A549 (cell line): ENCODE data around the gene GALNT4. TPM values are rescaled to one million over a fixed set of nuclear protein-coding genes. Genes with fewer than 3 reads are reported as not detected.

ENCODE experiments used
- ATAC-seq, 2 experiments: fragments of 200-7000 bp in 1 of 2; fragments of >200 bp in 1 of 2; cut with Nextera tagmentation in 1 of 2; cut with Tn5 transposase in 1 of 2; 3 replicates each; pipeline versions ENCODE4 v1.8.0 to v1.9.1; 2018 to 2020; ENCODE audit warnings: mild to moderate bottlenecking in 1 of 2, moderate library complexity in 1 of 2
- CTCF ChIA-PET: fragments of 300-600 bp; sonication (Branson Sonifier 250); formaldehyde crosslinking; extraction: SDS; loops from one replicate; lab custom pipeline; 2021; ENCODE audit warnings: antibody characterized with exemption, inconsistent platforms; lab: Yijun Ruan, JAX
- POLR2A ChIA-PET: fragments of 350-600 bp; formaldehyde crosslinking; extraction: SDS; loops from one replicate; lab custom pipeline; 2021; ENCODE audit warnings: antibody characterized with exemption, inconsistent platforms; lab: Yijun Ruan, JAX
- DNase-seq, 2 experiments: peaks; one replicate each; pipeline versions ENCODE4 v3.0.0 to v3.0.0-alpha.2; 2011 to 2016; ENCODE audit warnings: low read depth in 1 of 2, low spot score in 1 of 2
- FAIRE-seq: peaks from 2 replicates; lab custom pipeline; 2011; peaks lifted over from hg19 to GRCh38; lab: Jason Lieb, UNC
- H3K27ac ChIP-seq, 2 experiments: fragments of >200 bp; sonication (Bioruptor Twin); formaldehyde crosslinking; 3 replicates each; pipeline ENCODE4 v1.5.1; 2016 to 2017
- H3K4me1 ChIP-seq: fragments of >200 bp; sonication (Bioruptor Twin); formaldehyde crosslinking; 3 replicates; pipeline ENCODE4 v1.6.1; 2016
- H3K4me2 ChIP-seq: fragments of >200 bp; sonication (Bioruptor Twin); formaldehyde crosslinking; 3 replicates; pipeline ENCODE4 v1.6.1; 2016
- H3K4me3 ChIP-seq: fragments of >200 bp; sonication (Bioruptor Twin); formaldehyde crosslinking; 3 replicates; pipeline ENCODE4 v1.5.1; 2016
- H3K9me3 ChIP-seq: fragments of >200 bp; sonication (Bioruptor Twin); formaldehyde crosslinking; 3 replicates; pipeline ENCODE4 v1.6.1; 2016
- BHLHE40 ChIP-seq: IDR thresholded peaks from 2 replicates; pipeline ENCODE4 v1.6.1; 2012; ENCODE audit warnings: low read depth, low read length, inconsistent platforms
- CEBPB ChIP-seq, 2 experiments: fragments of >200 bp in 1 of 2; sonication (Bioruptor Twin) in 1 of 2; formaldehyde crosslinking in 1 of 2; IDR thresholded peaks; 2 replicates each; pipeline ENCODE4 v1.6.1; 2012 to 2016
- CHD2 ChIP-seq: fragments of 150-350 bp; IDR thresholded peaks from 2 replicates; pipeline ENCODE4 v1.6.1; 2014; ENCODE audit warnings: low read length; ENCODE audit not compliant: partially characterized antibody
- CHD4 ChIP-seq: fragments of 200-600 bp; sonication (generic); IDR thresholded peaks from 2 replicates; pipeline ENCODE4 v1.6.1; 2016; ENCODE audit warnings: antibody characterized with exemption, mild to moderate bottlenecking, borderline replicate concordance
- EHMT2 ChIP-seq: fragments of 200-600 bp; sonication (generic); IDR thresholded peaks from 2 replicates; pipeline ENCODE4 v1.6.1; 2016; ENCODE audit warnings: antibody characterized with exemption, low read depth, mild to moderate bottlenecking, moderate library complexity
- EP300 ChIP-seq, 2 experiments: fragments of >200 bp; sonication (Bioruptor Twin); formaldehyde crosslinking; IDR thresholded peaks; 2 replicates in 1 of 2; 3 replicates in 1 of 2; pipeline ENCODE4 v1.6.1; 2016 to 2017
- FOSB ChIP-seq: fragments of 250-450 bp; sonication (Bioruptor Pico); IDR thresholded peaks from 2 replicates; pipeline ENCODE4 v1.5.0; 2020; ENCODE audit warnings: mild to moderate bottlenecking, moderate library complexity
- FOXS1 ChIP-seq: fragments of 250-450 bp; sonication (Bioruptor Pico); IDR thresholded peaks from 2 replicates; pipeline ENCODE4 v1.5.0; 2020; ENCODE audit warnings: mild to moderate bottlenecking, moderate library complexity
- HDAC2 ChIP-seq: fragments of 200-600 bp; sonication (generic); IDR thresholded peaks from 2 replicates; pipeline ENCODE4 v1.6.1; 2016
- HOXB13 ChIP-seq: fragments of 250-450 bp; sonication (Bioruptor Pico); IDR thresholded peaks from 2 replicates; pipeline ENCODE4 v1.5.0; 2020; ENCODE audit warnings: low read depth, mild to moderate bottlenecking, moderate library complexity
- HOXB5 ChIP-seq: fragments of 250-450 bp; sonication (Bioruptor Pico); IDR thresholded peaks from 2 replicates; pipeline ENCODE4 v1.5.0; 2020; ENCODE audit warnings: mild to moderate bottlenecking, moderate library complexity
- JUNB ChIP-seq: fragments of >200 bp; sonication (Bioruptor Twin); formaldehyde crosslinking; IDR thresholded peaks from 2 replicates; pipeline ENCODE4 v1.6.1; 2016
- KDM1A ChIP-seq: fragments of 200-600 bp; sonication (generic); IDR thresholded peaks from 2 replicates; pipeline ENCODE4 v1.6.1; 2016; ENCODE audit warnings: low read depth, mild to moderate bottlenecking
- MAFK ChIP-seq: fragments of 450-650 bp; IDR thresholded peaks from 2 replicates; pipeline ENCODE4 v1.6.1; 2014; ENCODE audit not compliant: partially characterized antibody
- NFE2L2 ChIP-seq: fragments of 150-350 bp; conservative IDR thresholded peaks from 2 replicates; pipeline ENCODE4 v1.6.1; 2014; ENCODE audit warnings: low read length
- NR3C1 ChIP-seq: fragments of >200 bp; sonication (Bioruptor Twin); formaldehyde crosslinking; IDR thresholded peaks from 3 replicates; pipeline ENCODE4 v1.6.1; 2017
- POLR2A ChIP-seq: IDR thresholded peaks from 2 replicates; pipeline ENCODE4 v1.6.1; 2012; ENCODE audit warnings: mild to moderate bottlenecking, low read length
- RAD21 ChIP-seq, 2 experiments: fragments of >200 bp in 1 of 2; sonication (Bioruptor Twin) in 1 of 2; formaldehyde crosslinking in 1 of 2; IDR thresholded peaks in 1 of 2; conservative IDR thresholded peaks in 1 of 2; 2 replicates in 1 of 2; 3 replicates in 1 of 2; pipeline ENCODE4 v1.6.1; 2012 to 2018; ENCODE audit warnings: inconsistent platforms in 1 of 2
- RARB ChIP-seq: fragments of 250-450 bp; sonication (Bioruptor Pico); IDR thresholded peaks from 2 replicates; pipeline ENCODE4 v1.8.0; 2021; ENCODE audit warnings: mild to moderate bottlenecking, moderate library complexity
- RCOR1 ChIP-seq: fragments of 150-350 bp; IDR thresholded peaks from 2 replicates; pipeline ENCODE4 v1.6.1; 2014; ENCODE audit warnings: antibody characterized with exemption, low read length, low read depth
- SMC3 ChIP-seq: fragments of >200 bp; sonication (Bioruptor Twin); formaldehyde crosslinking; IDR thresholded peaks from 3 replicates; pipeline ENCODE4 v1.6.1; 2018; ENCODE audit warnings: inconsistent platforms
- SREBF2 ChIP-seq: fragments of 450-650 bp; IDR thresholded peaks from 2 replicates; pipeline ENCODE4 v1.6.1; 2014; ENCODE audit warnings: mild to moderate bottlenecking, moderate library complexity
- TFCP2L1 ChIP-seq: fragments of 250-450 bp; sonication (Bioruptor Pico); IDR thresholded peaks from 2 replicates; pipeline ENCODE4 v1.5.0; 2021; ENCODE audit warnings: mild to moderate bottlenecking
- TP53 ChIP-seq: fragments of 250-450 bp; sonication (Bioruptor Pico); IDR thresholded peaks from 2 replicates; pipeline ENCODE4 v1.5.0; 2021; ENCODE audit warnings: mild to moderate bottlenecking, moderate library complexity
- ZSCAN20 ChIP-seq: fragments of 250-450 bp; sonication (Bioruptor Pico); IDR thresholded peaks from 2 replicates; pipeline ENCODE4 v1.8.0; 2022; ENCODE audit warnings: mild to moderate bottlenecking, moderate library complexity
- WGBS: methylation state at CpG from one replicate; pipeline ENCODE4 v1.1.6; 2017; ENCODE audit errors: missing lambda C conversion rate; 5-methylcytosine and 5-hydroxymethylcytosine counted together
- polyA plus RNA-seq, 4 experiments: library from polyadenylated mRNA; depleted of rRNA in 3 of 4; stranded (reverse); fragments of >200 nt; fragmentation: RNase III in 1 of 4; extraction: RNeasy Plus Mini Kit Qiagen cat#74134 plus additional on column Dnase treatment in 1 of 4; gene quantifications; 2 replicates in 3 of 4; 3 replicates in 1 of 4; pipeline ENCODE4 v1.2.3, GENCODE V29; 2011 to 2017
- TF ChIP-seq, protein P1 (sequence below): fragments of >200 bp; sonication (Bioruptor Twin); formaldehyde crosslinking; IDR thresholded peaks from 3 replicates; pipeline ENCODE4 v1.5.1; 2016
- TF ChIP-seq, protein P2 (sequence below): fragments of 250-450 bp; sonication (Bioruptor Pico); IDR thresholded peaks from 2 replicates; pipeline ENCODE4 v1.5.0; 2021; ENCODE audit warnings: mild to moderate bottlenecking, moderate library complexity, borderline replicate concordance
- TF ChIP-seq, protein P3 (sequence below): IDR thresholded peaks from 2 replicates; pipeline ENCODE4 v1.6.1; 2012; ENCODE audit warnings: low read depth, borderline replicate concordance
- TF ChIP-seq, protein P4 (sequence below): fragments of 250-450 bp; sonication (Bioruptor Pico); IDR thresholded peaks from 2 replicates; pipeline ENCODE4 v1.5.0; 2020; ENCODE audit warnings: low read depth, mild to moderate bottlenecking, moderate library complexity
- TF ChIP-seq, protein P5 (sequence below): fragments of 200-600 bp; sonication (generic); IDR thresholded peaks from 2 replicates; pipeline ENCODE4 v1.6.1; 2016; ENCODE audit warnings: antibody characterized with exemption, mild to moderate bottlenecking, moderate library complexity
- TF ChIP-seq, protein P6 (sequence below): fragments of 450-650 bp; IDR thresholded peaks from 2 replicates; pipeline ENCODE4 v1.6.1; 2014; ENCODE audit warnings: antibody characterized with exemption

GALNT4 gene
- polyA plus RNA-seq, 2 of the 4 experiments (the other 2 are of a cell fraction): 5.9 to 14.3 TPM

DNA sequence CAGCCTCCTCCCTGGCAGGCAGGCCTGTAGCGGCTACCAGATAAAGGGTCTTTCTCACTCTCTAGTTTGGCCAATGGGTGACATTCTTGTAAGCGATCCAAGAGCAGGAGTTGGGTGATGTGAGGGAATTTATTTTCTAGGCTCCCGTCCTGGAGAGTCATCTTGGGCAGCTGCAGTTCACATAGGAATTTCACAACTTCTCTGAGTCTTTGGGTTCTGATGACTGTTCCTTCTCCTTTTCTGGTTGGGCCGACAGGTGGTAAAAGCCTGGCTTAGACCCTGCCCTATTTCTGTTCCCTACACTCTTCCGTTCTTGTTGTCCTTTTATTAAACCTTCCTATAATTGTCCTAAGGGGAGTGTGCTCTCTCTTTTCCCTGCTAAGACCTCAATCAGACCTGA lies 43.9 kb upstream of the GALNT4 start:
- no peak overlapping the region for H3K27ac ChIP-seq
- TF ChIP-seq MAFK: no peak
- TF ChIP-seq NR3C1: no peak
- no peak for TF ChIP-seq KDM1A
- TF ChIP-seq, protein P1, sequence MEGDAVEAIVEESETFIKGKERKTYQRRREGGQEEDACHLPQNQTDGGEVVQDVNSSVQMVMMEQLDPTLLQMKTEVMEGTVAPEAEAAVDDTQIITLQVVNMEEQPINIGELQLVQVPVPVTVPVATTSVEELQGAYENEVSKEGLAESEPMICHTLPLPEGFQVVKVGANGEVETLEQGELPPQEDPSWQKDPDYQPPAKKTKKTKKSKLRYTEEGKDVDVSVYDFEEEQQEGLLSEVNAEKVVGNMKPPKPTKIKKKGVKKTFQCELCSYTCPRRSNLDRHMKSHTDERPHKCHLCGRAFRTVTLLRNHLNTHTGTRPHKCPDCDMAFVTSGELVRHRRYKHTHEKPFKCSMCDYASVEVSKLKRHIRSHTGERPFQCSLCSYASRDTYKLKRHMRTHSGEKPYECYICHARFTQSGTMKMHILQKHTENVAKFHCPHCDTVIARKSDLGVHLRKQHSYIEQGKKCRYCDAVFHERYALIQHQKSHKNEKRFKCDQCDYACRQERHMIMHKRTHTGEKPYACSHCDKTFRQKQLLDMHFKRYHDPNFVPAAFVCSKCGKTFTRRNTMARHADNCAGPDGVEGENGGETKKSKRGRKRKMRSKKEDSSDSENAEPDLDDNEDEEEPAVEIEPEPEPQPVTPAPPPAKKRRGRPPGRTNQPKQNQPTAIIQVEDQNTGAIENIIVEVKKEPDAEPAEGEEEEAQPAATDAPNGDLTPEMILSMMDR: no peak
- no peak for TF ChIP-seq JUNB
- TF ChIP-seq CHD2: no peak
- TF ChIP-seq FOXS1 (CRISPR knock-in tag): no peak
- TF ChIP-seq, protein P2, sequence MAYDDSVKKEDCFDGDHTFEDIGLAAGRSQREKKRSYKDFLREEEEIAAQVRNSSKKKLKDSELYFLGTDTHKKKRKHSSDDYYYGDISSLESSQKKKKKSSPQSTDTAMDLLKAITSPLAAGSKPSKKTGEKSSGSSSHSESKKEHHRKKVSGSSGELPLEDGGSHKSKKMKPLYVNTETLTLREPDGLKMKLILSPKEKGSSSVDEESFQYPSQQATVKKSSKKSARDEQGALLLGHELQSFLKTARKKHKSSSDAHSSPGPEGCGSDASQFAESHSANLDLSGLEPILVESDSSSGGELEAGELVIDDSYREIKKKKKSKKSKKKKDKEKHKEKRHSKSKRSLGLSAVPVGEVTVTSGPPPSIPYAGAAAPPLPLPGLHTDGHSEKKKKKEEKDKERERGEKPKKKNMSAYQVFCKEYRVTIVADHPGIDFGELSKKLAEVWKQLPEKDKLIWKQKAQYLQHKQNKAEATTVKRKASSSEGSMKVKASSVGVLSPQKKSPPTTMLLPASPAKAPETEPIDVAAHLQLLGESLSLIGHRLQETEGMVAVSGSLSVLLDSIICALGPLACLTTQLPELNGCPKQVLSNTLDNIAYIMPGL (CRISPR knock-in tag): no peak
- no peak for TF ChIP-seq ZSCAN20 (CRISPR knock-in tag)
- TF ChIP-seq HOXB13 (CRISPR knock-in tag): no peak
- TF ChIP-seq TFCP2L1: no peak
- no peak for TF ChIP-seq NFE2L2
- no peak for TF ChIP-seq BHLHE40
- no peak for TF ChIP-seq CHD4
- TF ChIP-seq SREBF2: no peak
- no peak for TF ChIP-seq EP300 (IDR thresholded peaks at IDR 0.05)
- TF ChIP-seq TP53 (CRISPR knock-in tag): no peak
- TF ChIP-seq, protein P3, sequence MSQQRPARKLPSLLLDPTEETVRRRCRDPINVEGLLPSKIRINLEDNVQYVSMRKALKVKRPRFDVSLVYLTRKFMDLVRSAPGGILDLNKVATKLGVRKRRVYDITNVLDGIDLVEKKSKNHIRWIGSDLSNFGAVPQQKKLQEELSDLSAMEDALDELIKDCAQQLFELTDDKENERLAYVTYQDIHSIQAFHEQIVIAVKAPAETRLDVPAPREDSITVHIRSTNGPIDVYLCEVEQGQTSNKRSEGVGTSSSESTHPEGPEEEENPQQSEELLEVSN: no peak
- TF ChIP-seq, all 56 proteins: peak for 0
- H3K4me2 ChIP-seq: no peak overlapping the region
- no peak for DNase-seq
- H3K4me3 ChIP-seq: no peak overlapping the region
- no peak for FAIRE-seq
- CTCF ChIA-PET: no interaction called here
- ATAC-seq: no peak
- POLR2A ChIA-PET: no interaction called here
- no peaks in the 10 kb centered on the region for H3K9me3 ChIP-seq
- 85% methylated on average over 5 of the region's 5 CpGs for WGBS
- no peaks in the 10 kb centered on the region for H3K4me1 ChIP-seq

DNA sequence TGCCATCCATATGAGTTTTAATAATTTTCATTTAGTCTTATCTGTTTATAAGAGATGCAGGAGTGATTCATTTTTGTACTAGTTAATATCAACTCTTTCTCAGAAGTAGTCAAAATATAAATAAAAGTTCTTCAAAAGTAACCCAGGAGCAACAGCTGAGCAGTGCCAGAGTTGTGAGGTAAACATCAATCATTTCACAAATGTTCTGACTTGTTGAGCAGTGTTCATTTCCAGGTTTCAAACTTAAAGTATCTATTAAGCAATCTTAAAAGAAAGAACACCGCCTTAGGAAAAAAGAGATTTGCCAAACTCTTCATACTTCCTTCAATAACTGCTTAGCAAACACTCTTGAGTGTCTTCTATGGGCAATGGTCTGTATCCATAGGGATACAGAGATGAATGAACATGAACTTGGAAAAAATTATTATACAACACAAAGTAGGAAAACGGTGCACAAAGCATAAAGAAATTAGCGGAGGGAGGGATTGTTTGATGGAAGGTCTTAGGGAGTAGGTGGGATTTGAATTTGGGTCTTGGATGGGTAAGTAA lies 43.2 kb upstream of the GALNT4 start:
- Histone ChIP-seq H3K4me3 (no peak overlapping the region), H3K4me2 (no peak overlapping the region), H3K9me3 (no peaks in the 10 kb centered on the region), H3K4me1 (no peaks in the 10 kb centered on the region), H3K27ac (no peak overlapping the region)
- DNase-seq: no peak
- no peak for FAIRE-seq
- CTCF ChIA-PET: no interaction called here
- no peak for ATAC-seq
- POLR2A ChIA-PET: no interaction called here
- WGBS: 85% methylated on average over 3 of the region's 3 CpGs
- TF ChIP-seq RCOR1 (no peak), FOSB (no peak), CEBPB (IDR thresholded peaks at IDR 0.05) (no peak), MAFK (no peak), POLR2A (no peak), RARB (no peak), RAD21 (conservative IDR thresholded peaks at IDR 0.05 in 1 of 2, IDR thresholded peaks at IDR 0.05 in 1 of 2) (no peak), SMC3 (no peak), EHMT2 (no peak), HDAC2 (no peak), HOXB5 (no peak), ZSCAN20 (CRISPR knock-in tag) (no peak)
- TF ChIP-seq, protein P4, sequence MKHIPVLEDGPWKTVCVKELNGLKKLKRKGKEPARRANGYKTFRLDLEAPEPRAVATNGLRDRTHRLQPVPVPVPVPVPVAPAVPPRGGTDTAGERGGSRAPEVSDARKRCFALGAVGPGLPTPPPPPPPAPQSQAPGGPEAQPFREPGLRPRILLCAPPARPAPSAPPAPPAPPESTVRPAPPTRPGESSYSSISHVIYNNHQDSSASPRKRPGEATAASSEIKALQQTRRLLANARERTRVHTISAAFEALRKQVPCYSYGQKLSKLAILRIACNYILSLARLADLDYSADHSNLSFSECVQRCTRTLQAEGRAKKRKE (CRISPR knock-in tag): no peak
- TF ChIP-seq, protein P5, sequence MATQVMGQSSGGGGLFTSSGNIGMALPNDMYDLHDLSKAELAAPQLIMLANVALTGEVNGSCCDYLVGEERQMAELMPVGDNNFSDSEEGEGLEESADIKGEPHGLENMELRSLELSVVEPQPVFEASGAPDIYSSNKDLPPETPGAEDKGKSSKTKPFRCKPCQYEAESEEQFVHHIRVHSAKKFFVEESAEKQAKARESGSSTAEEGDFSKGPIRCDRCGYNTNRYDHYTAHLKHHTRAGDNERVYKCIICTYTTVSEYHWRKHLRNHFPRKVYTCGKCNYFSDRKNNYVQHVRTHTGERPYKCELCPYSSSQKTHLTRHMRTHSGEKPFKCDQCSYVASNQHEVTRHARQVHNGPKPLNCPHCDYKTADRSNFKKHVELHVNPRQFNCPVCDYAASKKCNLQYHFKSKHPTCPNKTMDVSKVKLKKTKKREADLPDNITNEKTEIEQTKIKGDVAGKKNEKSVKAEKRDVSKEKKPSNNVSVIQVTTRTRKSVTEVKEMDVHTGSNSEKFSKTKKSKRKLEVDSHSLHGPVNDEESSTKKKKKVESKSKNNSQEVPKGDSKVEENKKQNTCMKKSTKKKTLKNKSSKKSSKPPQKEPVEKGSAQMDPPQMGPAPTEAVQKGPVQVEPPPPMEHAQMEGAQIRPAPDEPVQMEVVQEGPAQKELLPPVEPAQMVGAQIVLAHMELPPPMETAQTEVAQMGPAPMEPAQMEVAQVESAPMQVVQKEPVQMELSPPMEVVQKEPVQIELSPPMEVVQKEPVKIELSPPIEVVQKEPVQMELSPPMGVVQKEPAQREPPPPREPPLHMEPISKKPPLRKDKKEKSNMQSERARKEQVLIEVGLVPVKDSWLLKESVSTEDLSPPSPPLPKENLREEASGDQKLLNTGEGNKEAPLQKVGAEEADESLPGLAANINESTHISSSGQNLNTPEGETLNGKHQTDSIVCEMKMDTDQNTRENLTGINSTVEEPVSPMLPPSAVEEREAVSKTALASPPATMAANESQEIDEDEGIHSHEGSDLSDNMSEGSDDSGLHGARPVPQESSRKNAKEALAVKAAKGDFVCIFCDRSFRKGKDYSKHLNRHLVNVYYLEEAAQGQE: no peak
- TF ChIP-seq, protein P6, sequence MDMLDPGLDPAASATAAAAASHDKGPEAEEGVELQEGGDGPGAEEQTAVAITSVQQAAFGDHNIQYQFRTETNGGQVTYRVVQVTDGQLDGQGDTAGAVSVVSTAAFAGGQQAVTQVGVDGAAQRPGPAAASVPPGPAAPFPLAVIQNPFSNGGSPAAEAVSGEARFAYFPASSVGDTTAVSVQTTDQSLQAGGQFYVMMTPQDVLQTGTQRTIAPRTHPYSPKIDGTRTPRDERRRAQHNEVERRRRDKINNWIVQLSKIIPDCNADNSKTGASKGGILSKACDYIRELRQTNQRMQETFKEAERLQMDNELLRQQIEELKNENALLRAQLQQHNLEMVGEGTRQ: no peak
